Natural killer cell (primary cell): ENCODE data around the gene FSTL4. TPM values are rescaled to one million over a fixed set of nuclear protein-coding genes. Genes with fewer than 3 reads are reported as not detected.

Experiments used
- ATAC-seq, 3 donors: fragments of 150-1000 bp in 2 of 3; fragments of 200-7000 bp in 1 of 3; cut with Tn5 transposase; 1 replicate in 1 of 3; 2 replicates in 2 of 3; pipeline ENCODE4 v1.10.0; 2021; ENCODE audit warnings: mild to moderate bottlenecking in 2 of 3, moderate library complexity in 2 of 3
- DNase-seq, 2 donors: peaks; one replicate each; pipeline versions ENCODE4 v3.0.0 to v3.0.0-alpha.2; 2013 to 2021; ENCODE audit warnings: mixed read lengths in 1 of 2
- H3K27ac ChIP-seq: one replicate; pipeline ENCODE4 v1.5.1; 2013; ENCODE audit warnings: mild to moderate bottlenecking, low read length
- H3K27me3 ChIP-seq: one replicate; pipeline ENCODE4 v1.6.1; 2013; ENCODE audit warnings: low read length; ENCODE audit not compliant: control insufficient read depth, insufficient read depth
- H3K36me3 ChIP-seq: one replicate; pipeline ENCODE4 v1.6.1; 2013; ENCODE audit warnings: low read length; ENCODE audit not compliant: control insufficient read depth, insufficient read depth
- H3K4me1 ChIP-seq: one replicate; pipeline ENCODE4 v1.6.1; 2013; ENCODE audit warnings: low read length; ENCODE audit not compliant: control insufficient read depth, insufficient read depth
- H3K4me3 ChIP-seq: one replicate; pipeline ENCODE4 v1.5.1; 2013; ENCODE audit warnings: low read length
- H3K9me3 ChIP-seq: one replicate; pipeline ENCODE4 v1.6.1; 2013; ENCODE audit warnings: low read length; ENCODE audit not compliant: control insufficient read depth, insufficient read depth
- H3K27ac Mint-ChIP-seq, 2 donors: one replicate each; pipeline ENCODE4 v1.8.0; 2022; ENCODE audit warnings: mild to moderate bottlenecking in 2 of 2, mixed read lengths in 2 of 2, moderate library complexity in 1 of 2
- H3K27me3 Mint-ChIP-seq, 2 donors: one replicate each; pipeline ENCODE4 v1.8.0; 2022; ENCODE audit warnings: low read depth in 2 of 2, mixed read lengths in 2 of 2
- H3K36me3 Mint-ChIP-seq: one replicate; pipeline ENCODE4 v1.8.0; 2022; ENCODE audit warnings: mixed read lengths
- H3K4me1 Mint-ChIP-seq, 2 donors: one replicate each; pipeline ENCODE4 v1.8.0; 2022; ENCODE audit warnings: mixed read lengths in 2 of 2
- H3K4me3 Mint-ChIP-seq: one replicate; pipeline ENCODE4 v1.8.0; 2022; ENCODE audit warnings: mild to moderate bottlenecking, moderate library complexity, mixed read lengths
- H3K9me3 Mint-ChIP-seq, 2 donors: one replicate each; pipeline ENCODE4 v1.8.0; 2022; ENCODE audit warnings: mixed read lengths in 2 of 2
- WGBS: methylation state at CpG from one replicate; pipeline ENCODE4 v1.1.7; 2013; ENCODE audit warnings: missing lambda C conversion rate; ENCODE audit not compliant: insufficient coverage; 5-methylcytosine and 5-hydroxymethylcytosine counted together
- intact Hi-C: fragments of 100-400 bp; cut with micrococcal nuclease; formaldehyde crosslinking; loops from one replicate; pipeline ENCODE4 v1.14.2; 2022
- total RNA-seq, 4 donors: library from RNA; stranded (reverse); fragments of 120-200 nt in 1 of 4; gene quantifications; one replicate each; pipeline versions ENCODE4 v1.2.3 to v1.2.4, GENCODE V29; 2013 to 2022
- TF ChIP-seq, protein P1 (sequence below): fragments of 200-600 bp; IDR thresholded peaks from one replicate; pipeline ENCODE4 v1.8.0; 2022; ENCODE audit warnings: antibody characterized with exemption

FSTL4 gene
- total RNA-seq, 3 donors from 2014 or later (not counting 1 experiment from before 2014, with no cell fraction given), result 0.11 to 0.75 (median 0.55) TPM

DNA sequence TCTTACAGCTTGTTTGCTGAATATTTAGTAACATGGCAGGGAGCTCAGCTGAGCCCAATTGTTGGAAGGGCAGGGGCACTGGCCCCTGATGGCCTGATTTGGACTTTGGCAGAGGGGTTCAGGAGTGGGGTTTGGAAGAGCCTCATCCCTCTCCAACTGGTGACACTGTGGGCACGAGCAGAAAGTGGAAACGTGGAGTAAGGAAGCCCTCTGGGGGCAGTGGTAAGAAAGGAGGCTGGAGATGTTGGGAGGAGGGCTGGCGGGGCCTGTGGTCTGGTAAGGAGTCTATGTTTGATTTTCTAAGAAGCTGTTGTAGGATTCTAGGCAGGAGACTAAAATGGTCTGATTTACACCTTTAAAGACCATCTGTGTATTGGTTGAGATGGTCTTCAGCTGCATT lies 351.6 kb downstream of the FSTL4 start:
- intact Hi-C loops, result no loop called here
- DNase-seq, result peak in 1 of 2 donors; percentile 13
- 49% methylated on average over 3 of the region's 3 CpGs for WGBS

DNA sequence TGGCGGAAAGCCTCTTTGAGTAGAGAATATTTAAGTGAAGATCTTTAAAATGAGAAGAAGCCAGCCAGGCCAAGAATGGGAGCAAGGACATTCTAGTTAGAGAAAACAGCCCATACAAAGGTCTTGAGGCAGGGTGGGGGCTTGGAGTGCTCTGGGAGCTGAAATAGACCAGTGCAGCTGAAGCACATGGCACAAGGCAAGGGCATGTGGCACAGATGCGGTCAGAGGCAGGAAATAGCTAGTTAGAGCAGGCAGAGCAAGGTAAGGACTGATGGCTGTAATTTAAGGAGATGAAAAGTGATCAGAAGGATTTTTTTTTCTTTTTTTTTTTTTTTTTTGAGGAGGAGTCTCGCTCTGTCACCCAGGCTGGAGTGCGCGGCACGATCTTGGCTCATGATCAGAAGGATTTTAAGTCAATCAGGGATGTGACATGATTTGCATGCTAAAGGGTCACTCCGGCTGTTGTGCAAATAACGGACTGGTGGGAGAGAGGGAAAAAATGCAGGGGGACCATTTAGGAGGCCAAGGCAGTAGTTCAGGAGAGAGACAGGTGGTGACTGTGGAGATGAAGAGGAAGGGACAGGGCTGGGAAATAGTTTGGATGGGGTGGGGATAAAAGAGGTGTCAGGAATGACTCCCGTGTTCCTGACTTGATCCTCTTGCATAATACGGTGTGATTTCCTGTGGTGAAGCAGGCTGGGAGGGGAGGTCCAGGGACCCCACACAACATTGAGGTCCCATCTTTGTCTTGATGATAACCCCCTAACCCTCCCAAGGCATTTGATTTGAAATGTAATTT lies 352.9 kb downstream of the FSTL4 start:
- Histone ChIP-seq H3K4me3 (no peak overlapping the region), H3K36me3 (no peaks in the 10 kb centered on the region), H3K9me3 (no peaks in the 10 kb centered on the region), H3K27ac (no peak overlapping the region), H3K27me3 (no peaks in the 10 kb centered on the region), H3K4me1 (no peaks in the 10 kb centered on the region)
- DNase-seq (peak in 1 of 2 donors; percentile 43), ATAC-seq (no peak)
- 77% methylated on average over 10 of the region's 10 CpGs for WGBS
- H3K4me3 Mint-ChIP-seq, result no peak overlapping the region
- H3K27me3 Mint-ChIP-seq, result peaks cover 0 to 8% of the 10 kb centered on the region in 2 donors
- intact Hi-C loops, result no loop called here
- TF ChIP-seq, protein P1, sequence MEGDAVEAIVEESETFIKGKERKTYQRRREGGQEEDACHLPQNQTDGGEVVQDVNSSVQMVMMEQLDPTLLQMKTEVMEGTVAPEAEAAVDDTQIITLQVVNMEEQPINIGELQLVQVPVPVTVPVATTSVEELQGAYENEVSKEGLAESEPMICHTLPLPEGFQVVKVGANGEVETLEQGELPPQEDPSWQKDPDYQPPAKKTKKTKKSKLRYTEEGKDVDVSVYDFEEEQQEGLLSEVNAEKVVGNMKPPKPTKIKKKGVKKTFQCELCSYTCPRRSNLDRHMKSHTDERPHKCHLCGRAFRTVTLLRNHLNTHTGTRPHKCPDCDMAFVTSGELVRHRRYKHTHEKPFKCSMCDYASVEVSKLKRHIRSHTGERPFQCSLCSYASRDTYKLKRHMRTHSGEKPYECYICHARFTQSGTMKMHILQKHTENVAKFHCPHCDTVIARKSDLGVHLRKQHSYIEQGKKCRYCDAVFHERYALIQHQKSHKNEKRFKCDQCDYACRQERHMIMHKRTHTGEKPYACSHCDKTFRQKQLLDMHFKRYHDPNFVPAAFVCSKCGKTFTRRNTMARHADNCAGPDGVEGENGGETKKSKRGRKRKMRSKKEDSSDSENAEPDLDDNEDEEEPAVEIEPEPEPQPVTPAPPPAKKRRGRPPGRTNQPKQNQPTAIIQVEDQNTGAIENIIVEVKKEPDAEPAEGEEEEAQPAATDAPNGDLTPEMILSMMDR, result no peak
- H3K9me3 Mint-ChIP-seq, result no peaks in the 10 kb centered on the region
- H3K4me1 Mint-ChIP-seq, result no peaks in the 10 kb centered on the region
- no peaks in the 10 kb centered on the region for H3K36me3 Mint-ChIP-seq
- H3K27ac Mint-ChIP-seq, result no peak overlapping the region

More for the DNA sequence above, 351.6 kb downstream of the FSTL4 start:
- no peak overlapping the region for H3K4me3 ChIP-seq
- H3K4me3 Mint-ChIP-seq, result no peak overlapping the region
- TF ChIP-seq, protein P1, result no peak
- H3K4me1 ChIP-seq, result no peaks in the 10 kb centered on the region
- H3K27ac Mint-ChIP-seq, result no peak overlapping the region
- no peaks in the 10 kb centered on the region for H3K27me3 ChIP-seq
- H3K36me3 Mint-ChIP-seq, result no peaks in the 10 kb centered on the region
- H3K4me1 Mint-ChIP-seq, result no peaks in the 10 kb centered on the region
- no peaks in the 10 kb centered on the region for H3K9me3 ChIP-seq
- no peaks in the 10 kb centered on the region for H3K9me3 Mint-ChIP-seq
- no peak for ATAC-seq
- no peak overlapping the region for H3K27ac ChIP-seq
- H3K36me3 ChIP-seq, result no peaks in the 10 kb centered on the region
- H3K27me3 Mint-ChIP-seq, result peaks cover 0 to 8% of the 10 kb centered on the region in 2 donors

DNA sequence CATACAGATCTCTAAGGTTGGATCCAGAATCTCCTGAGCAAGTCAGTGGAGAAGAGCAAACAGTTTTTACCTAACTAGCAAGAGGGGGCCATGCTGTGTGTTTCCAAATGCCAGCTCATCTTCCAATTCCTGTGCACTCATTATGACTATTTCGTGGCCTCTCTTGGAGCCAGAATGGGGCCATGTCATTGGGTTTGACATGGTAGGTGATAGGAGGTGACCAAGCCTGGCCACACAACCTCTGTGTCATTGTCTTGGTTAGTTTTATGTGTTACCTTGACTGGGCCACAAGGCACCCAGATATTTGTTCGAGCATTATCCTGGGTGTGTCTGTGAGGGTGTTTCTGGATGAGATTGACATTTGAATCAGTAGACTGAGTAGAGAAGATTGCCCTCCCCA lies 354.4 kb downstream of the FSTL4 start:
- no peaks in the 10 kb centered on the region for H3K9me3 ChIP-seq
- no peaks in the 10 kb centered on the region for H3K4me1 ChIP-seq
- WGBS, result 93% methylated on average over 2 of the region's 2 CpGs
- H3K36me3 ChIP-seq, result no peaks in the 10 kb centered on the region
- no peak for ATAC-seq
- TF ChIP-seq, protein P1, result no peak
- H3K27ac ChIP-seq, result no peak overlapping the region
- intact Hi-C loops, result no loop called here
- no peaks in the 10 kb centered on the region for H3K27me3 ChIP-seq
- Mint-ChIP-seq H3K4me3 (no peak overlapping the region), H3K27me3 (peaks cover 0 to 2% of the 10 kb centered on the region in 2 donors), H3K9me3 (no peaks in the 10 kb centered on the region), H3K36me3 (no peaks in the 10 kb centered on the region), H3K27ac (no peak overlapping the region), H3K4me1 (no peaks in the 10 kb centered on the region)
- H3K4me3 ChIP-seq, result no peak overlapping the region
- no peak for DNase-seq
